ENCODE data around the gene PDE4C. TPM values are rescaled to one million over a fixed set of nuclear protein-coding genes. Genes with fewer than 3 reads are reported as not detected.

Gene PDE4C
- total and polyA plus RNA-seq, 9 of the 15 experiments (the other 6 are each of a cell fraction or from before 2014, with no cell fraction given) = 0.04 to 0.91 (median 0.20) TPM; not detected in 1

DNA sequence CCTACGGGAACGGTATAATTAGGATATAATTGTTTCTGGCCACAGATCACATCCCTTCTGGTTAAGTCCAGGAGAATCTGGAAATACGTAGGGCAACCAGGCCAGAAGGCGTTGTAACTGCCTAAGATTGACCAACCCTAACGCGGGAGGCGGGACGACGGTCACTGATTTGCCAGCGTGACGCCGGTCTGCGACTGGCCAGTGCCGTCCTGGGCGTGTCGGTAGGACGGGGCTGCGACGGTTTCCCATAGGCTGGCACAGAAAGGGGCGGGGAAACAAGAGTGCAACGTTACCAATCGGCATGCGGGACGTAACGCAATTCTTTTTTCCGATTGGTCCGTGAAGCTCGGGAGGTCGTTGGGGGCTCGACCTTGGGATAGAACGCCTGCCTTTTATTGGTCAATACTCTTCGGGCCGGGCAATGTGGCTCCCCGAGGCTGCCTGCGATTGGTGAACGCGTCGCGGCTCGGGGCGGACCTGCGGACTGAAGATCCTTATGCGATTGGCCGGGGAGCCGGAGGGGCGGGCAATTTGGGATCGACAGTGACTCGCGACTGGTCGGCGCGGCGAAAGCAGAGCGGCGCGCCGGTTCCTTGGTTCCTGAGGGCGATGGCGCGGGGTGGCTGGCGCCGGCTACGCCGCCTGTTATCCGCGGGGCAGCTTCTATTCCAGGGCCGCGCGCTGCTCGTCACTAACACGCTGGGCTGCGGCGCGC lies 33.4 kb downstream of the PDE4C start, which contains the start of gene MPV17L2 (continued):
- TF ChIP-seq, protein P1, sequence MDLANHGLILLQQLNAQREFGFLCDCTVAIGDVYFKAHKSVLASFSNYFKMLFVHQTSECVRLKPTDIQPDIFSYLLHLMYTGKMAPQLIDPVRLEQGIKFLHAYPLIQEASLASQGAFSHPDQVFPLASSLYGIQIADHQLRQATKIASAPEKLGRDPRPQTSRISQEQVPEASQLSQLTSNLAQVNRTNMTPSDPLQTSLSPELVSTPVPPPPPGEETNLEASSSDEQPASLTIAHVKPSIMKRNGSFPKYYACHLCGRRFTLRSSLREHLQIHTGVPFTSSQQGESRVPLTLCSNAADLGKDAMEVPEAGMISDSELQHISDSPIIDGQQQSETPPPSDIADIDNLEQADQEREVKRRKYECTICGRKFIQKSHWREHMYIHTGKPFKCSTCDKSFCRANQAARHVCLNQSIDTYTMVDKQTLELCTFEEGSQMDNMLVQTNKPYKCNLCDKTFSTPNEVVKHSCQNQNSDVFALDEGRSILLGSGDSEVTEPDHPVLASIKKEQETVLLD (IDR thresholded peaks at IDR 0.05) = no peak
- TF ChIP-seq, protein P2, sequence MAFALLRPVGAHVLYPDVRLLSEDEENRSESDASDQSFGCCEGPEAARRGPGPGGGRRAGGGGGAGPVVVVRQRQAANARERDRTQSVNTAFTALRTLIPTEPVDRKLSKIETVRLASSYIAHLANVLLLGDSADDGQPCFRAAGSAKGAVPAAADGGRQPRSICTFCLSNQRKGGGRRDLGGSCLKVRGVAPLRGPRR (CRISPR knock-in tag; IDR thresholded peaks at IDR 0.05) = no peak
- TF ChIP-seq CBX8 (IDR thresholded peaks at IDR 0.05; ENCODE audit: borderline replicate concordance, extremely low read depth, low read depth, low read length, poor library complexity, severe bottlenecking) (no peak), ZNF12 (CRISPR knock-in tag; IDR thresholded peaks at IDR 0.05) (no peak), SREBF2 (CRISPR knock-in tag; IDR thresholded peaks at IDR 0.05) (no peak), POLR3G (IDR thresholded peaks at IDR 0.05; ENCODE audit: extremely low read depth, insufficient read length, insufficient replicate concordance) (no peak), LEF1 (IDR thresholded peaks at IDR 0.05) (no peak), FOXM1 (IDR thresholded peaks at IDR 0.05; ENCODE audit: low read depth) (no peak; the same call in 1 of the 2 replicates), FOXM1 (CRISPR knock-in tag; IDR thresholded peaks at IDR 0.05; ENCODE audit: low read depth) (no peak), KDM5B (IDR thresholded peaks at IDR 0.05; ENCODE audit: insufficient replicate concordance, low read depth, low read length) (peak; percentile 50), POLR2AphosphoS5 (IDR thresholded peaks at IDR 0.05; ENCODE audit: control insufficient read depth, insufficient read depth, low read depth, low read length) (peak; percentile 58; the same call in 1 of the 2 replicates), ZSCAN29 (IDR thresholded peaks at IDR 0.05) (no peak), ZBTB8A (IDR thresholded peaks at IDR 0.05; ENCODE audit: partially characterized antibody) (no peak), TAL1 (IDR thresholded peaks at IDR 0.05) (no peak), PHF20 (IDR thresholded peaks at IDR 0.05; ENCODE audit: partially characterized antibody) (no peak), IRF2 (CRISPR knock-in tag; IDR thresholded peaks at IDR 0.05) (no peak), FOXK2 (conservative IDR thresholded peaks at IDR 0.05 in 1 of 2, IDR thresholded peaks at IDR 0.05 in 1 of 2; ENCODE audit: low read depth in 2 of 2) (peak; percentile 58 to 81; a peak in 2 of 4 replicates), ZNF311 (CRISPR knock-in tag; IDR thresholded peaks at IDR 0.05) (no peak), HNRNPL (IDR thresholded peaks at IDR 0.05; ENCODE audit: low read depth, low read length) (no peak), ARHGAP35 (IDR thresholded peaks at IDR 0.05; ENCODE audit: partially characterized antibody) (no peak), NR3C1 (CRISPR knock-in tag; IDR thresholded peaks at IDR 0.05) (no peak), ZNF253 (CRISPR knock-in tag; conservative IDR thresholded peaks at IDR 0.05) (no peak)
- TF ChIP-seq, protein P3, sequence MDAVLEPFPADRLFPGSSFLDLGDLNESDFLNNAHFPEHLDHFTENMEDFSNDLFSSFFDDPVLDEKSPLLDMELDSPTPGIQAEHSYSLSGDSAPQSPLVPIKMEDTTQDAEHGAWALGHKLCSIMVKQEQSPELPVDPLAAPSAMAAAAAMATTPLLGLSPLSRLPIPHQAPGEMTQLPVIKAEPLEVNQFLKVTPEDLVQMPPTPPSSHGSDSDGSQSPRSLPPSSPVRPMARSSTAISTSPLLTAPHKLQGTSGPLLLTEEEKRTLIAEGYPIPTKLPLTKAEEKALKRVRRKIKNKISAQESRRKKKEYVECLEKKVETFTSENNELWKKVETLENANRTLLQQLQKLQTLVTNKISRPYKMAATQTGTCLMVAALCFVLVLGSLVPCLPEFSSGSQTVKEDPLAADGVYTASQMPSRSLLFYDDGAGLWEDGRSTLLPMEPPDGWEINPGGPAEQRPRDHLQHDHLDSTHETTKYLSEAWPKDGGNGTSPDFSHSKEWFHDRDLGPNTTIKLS (IDR thresholded peaks at IDR 0.05; ENCODE audit: borderline replicate concordance, low read depth) = no peak; the same call in 1 of the 2 replicates
